Activated CD8-positive, alpha-beta memory T cell treated with anti-CD3 and anti-CD28 coated beads for 24 hours (primary cell): Measurements from ENCODE around the gene FLCN.

ENCODE experiments used
- DNase-seq: peaks from one replicate; pipeline ENCODE4 v3.0.0-alpha.2; 2020

Gene FLCN

DNA sequence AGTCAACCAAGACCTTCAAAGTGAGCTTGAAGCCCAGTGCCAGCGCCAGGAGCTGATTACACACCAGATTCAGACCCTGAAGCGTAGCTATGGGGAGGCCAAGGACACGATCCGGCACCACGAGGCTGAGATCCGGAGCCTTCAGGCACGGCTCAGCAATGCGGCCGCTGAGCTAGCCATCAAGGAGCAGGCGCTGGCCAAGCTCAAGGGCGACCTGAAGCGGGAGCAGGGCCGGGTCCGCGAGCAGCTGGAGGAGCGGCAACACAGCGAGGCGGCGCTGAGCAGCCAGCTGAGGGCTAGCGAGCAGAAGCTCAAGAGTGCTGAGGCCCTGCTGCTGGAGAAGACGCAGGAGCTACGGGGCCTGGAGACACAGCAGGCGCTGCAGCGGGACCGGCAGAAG lies 72.8 kb downstream of the FLCN start:
- no peak for DNase-seq
